HG03097 (cell line): ENCODE results near the gene PARVA.
"Not testable (repeated sequence)": the region's sequence is repeated elsewhere in the genome, so short reads cannot be mapped to it uniquely, and the experiment has no call there.

ENCODE experiments used
- ATAC-seq: cut with Tn5 transposase; IDR thresholded peaks from one replicate; pipeline ENCODE4 v1.9.1; 2021; ENCODE audit not compliant: unreplicated experiment, low FRiP score

PARVA gene, protein sequence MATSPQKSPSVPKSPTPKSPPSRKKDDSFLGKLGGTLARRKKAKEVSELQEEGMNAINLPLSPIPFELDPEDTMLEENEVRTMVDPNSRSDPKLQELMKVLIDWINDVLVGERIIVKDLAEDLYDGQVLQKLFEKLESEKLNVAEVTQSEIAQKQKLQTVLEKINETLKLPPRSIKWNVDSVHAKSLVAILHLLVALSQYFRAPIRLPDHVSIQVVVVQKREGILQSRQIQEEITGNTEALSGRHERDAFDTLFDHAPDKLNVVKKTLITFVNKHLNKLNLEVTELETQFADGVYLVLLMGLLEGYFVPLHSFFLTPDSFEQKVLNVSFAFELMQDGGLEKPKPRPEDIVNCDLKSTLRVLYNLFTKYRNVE

DNA sequence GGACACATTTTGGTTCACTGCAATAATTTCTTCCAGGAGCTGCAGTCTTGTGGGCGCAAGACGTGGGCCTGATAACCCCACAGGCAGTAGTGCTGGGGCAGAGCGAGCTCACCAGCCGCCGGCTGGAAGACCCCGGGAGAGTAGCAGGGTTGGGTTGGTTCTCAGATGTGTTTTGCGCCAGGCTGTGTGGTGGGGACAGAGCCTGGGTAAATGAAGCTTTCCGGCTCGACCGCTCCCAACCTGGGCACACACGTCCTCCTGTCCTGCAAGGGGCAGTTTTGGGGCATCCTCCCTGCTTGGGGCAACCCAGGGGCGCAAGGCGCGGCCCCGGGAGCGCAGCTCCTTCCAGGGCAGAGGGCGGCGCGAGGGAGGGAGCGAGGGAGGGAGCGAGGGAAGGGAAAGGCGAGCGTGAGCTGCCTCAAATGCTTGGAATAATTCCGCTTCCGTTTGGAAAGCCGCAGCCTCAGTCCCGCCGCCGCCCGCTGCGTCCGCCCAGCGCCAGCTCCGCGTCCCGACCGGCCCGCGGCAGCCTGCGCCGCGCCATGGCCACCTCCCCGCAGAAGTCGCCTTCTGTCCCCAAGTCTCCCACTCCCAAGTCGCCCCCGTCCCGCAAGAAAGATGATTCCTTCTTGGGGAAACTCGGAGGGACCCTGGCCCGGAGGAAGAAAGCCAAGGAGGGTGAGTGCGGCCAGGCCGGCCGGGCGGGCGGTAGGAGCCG lies at the start of gene PARVA:
Gene PARVA (plus strand): TSS at position 466 of the 718 bp plus-strand sequence. CDS start 77 bp downstream, at position 543.
- no peak for ATAC-seq

DNA sequence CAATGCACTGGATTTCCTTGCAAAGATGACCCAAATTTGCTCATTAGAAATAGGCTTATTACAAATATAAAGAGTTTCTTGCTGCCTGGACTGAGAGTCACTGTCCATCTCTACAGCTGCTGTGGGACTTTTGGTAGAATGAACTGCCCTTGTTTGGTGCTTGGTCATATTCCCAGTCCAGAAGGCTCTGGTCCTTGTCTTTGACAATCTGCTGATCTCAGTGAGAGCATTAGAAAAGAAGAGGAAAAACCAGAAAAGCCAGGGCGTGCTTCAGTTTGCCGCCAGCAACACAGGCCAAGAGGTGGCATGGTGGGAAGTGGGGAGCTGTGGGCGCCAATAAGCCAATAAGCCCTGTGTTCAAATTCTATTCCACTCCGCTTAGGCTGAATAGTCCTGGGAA lies 48.2 kb upstream of the PARVA start:
- no peak for ATAC-seq

DNA sequence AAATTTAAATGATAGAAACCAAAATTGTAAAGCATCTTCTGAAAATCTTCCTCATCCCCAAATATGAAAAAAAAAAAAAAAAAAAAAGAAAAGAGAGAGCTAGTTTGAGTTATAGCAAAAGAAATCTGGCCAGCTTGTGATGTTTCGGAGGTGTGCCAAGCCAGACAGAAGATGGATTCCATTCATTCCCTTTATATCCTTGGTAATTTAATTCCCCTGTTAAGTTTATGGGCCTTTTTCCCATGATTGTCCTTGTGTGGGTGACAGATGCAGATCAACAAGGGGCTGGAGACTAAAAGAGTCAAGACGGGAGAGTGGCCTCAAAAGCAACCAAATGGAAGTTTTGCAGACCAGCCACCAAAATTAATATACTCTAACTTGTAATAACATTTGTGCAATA lies 47.6 kb upstream of the PARVA start:
- no peak for ATAC-seq

DNA sequence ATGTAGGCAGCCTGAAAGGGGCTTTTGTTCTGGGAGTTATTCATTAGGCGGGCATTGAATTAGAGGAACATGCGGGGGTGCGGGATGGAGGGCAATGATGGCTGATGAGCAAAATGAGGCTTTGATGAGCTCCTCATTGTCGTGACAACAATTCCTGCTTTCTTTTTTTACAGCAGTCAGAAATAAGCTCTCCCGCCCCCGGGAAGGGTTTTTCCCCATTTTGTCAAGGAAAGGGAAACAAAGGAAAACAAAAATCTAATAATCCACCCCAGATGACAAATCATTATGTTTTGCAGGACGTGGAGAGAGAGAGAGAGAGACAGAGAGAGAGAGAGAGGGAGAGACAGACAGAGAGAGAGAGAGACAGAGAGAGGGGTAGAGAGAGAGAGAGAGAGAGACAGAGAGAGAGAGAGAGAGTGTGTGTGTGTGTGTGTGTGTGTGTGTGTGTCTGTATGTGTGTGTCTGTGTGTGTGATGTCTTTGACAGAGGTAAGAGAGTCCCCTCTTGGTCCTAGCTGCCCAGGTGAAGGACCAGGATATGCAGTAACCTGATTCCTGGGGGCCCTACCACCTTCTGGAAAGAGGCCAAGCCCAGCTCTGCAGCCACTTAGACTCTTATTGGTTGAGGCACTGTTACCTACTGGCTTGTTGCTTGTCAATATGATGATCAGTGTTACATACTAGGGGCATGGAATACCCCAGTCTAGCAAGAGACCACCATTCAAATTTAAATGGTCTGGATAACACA lies 46.7 kb upstream of the PARVA start:
- ATAC-seq, result no peak

DNA sequence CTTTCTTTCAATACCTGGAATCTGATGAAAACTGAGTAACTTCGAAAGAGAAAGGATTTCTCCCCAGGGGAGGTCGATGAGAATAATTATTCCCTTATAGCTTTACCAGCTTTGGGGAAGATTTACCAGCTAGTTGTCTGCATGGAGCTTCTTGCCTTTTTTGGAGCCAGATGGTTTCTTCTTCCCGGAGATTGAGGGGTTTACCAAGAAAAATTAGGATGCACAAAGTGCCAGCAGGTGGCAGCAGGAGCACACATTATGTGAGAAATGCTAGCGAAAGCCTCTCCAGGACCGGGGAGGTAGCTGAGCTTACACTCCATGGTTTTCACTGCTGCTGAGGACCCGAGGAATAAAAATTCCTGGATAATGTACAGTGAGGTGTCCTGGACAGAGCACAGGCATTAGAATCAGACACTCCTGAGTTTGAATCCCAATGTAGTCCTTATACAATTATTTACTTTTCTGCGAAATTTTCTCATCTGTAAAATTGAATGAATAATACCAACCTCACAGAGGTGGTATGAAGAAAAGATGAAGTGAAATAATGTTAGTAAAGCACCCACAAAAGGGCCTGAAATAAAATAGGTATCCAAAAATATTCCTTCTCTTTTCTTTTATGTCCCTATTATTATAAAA lies 46.0 kb upstream of the PARVA start:
- ATAC-seq, result no peak

DNA sequence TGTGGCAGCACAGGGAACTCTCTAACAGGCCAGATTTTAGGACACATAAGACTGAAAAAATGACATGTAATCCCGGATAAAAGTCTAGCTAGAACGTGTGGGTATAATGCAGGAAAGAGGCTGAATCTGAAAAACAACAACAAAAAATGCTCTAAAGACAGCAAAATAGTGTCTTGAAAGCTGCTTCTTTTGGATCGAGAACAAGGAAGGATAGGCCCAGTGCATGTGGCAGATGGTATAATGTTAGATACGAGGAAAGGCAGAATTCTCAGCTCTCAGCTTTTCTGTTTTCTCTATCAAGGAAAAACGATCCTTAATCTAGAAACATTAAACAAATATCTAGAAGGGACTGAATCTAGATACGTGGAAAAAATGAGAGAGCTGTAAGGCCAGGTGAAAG lies 33.8 kb upstream of the PARVA start:
- no peak for ATAC-seq

DNA sequence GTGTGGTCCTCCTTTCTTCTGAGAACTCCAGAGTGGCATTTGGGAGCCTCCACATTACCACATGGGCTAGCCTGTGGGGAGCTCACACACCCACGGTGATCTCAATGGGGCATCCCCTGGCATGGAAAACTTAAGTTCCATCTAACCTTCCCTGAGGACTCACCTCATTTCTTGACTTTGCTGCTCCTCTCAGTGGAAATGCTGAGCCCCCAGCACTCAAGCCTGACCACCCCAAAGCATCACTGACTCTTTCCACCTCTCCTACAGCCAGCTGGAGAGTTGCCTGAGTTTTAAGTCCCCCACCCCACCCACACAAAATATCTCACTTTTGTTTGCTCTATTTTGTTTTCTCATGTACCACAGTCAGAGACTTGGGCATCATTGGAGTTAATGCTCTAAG lies 23.8 kb upstream of the PARVA start:
- ATAC-seq, result no peak

DNA sequence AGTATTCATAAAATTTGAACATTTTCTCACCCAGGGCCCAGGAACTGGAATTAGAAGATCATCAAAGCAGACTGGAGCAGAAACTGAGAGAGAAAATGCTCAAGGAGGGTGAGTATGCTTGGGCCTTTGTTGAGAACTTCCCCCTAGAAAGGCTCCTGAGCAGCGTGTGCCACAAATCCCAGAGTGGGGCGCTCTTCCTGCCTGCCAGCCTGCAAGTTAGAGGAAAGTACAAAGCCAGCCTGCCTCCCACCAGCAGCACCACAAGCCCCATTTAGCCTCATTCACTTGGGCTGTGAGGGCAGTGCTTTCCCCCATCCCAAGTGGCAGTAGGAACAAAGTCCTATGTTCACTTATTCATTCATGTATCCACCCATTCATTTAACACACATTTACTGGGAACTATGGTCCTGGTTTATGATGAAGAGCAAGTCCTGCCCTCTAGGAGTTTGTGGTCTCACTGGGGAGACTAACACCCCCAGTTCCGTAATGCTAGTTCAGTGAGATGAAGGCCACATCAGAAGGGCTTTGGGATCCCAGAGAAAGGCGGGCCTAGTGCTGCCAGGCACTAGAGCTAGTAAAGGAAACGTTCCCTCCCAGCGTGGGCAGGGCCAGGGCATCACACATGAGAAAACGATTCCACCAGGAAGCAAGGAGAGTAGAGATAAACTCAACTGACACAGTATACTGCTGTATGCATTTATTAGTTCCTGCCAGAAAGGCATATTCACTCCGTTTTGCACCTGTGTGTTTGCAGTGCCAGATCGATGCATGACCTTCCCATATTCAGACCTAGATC lies 22.4 kb upstream of the PARVA start:
- no peak for ATAC-seq

DNA sequence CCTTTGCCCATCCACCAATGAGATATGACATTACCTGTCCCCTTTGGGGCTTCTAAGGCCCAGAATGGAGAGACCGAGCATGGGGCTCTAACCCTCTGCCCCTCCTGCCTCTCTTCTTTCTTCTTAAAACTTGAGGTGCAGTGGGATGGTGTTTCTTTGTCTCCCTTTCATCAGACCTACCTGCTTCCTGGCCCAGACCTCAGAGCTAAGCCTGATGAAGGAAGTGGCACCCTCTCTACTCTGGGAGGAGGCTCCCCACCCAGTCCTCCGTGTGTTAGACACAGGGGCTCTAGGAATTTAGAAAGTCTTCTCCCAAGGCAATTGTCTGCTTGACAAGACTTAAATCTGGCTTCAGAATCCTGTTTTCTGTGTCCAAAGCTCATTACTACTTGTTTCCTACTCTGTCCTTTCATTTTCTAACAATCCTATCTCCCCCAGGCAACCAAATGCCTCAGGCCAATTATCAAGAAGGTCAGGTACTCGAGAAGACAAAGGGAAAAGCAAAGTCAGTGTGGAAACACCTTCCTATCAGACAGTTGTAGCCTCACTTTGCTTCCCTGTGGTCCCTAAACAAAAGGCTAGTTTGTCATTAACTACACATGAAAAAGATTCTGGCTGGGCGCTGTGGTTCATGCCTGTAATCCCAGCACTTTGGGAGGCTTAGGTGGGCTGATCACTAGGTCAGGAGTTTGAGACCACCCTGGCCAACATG lies 20.3 kb upstream of the PARVA start:
- ATAC-seq, result no peak

DNA sequence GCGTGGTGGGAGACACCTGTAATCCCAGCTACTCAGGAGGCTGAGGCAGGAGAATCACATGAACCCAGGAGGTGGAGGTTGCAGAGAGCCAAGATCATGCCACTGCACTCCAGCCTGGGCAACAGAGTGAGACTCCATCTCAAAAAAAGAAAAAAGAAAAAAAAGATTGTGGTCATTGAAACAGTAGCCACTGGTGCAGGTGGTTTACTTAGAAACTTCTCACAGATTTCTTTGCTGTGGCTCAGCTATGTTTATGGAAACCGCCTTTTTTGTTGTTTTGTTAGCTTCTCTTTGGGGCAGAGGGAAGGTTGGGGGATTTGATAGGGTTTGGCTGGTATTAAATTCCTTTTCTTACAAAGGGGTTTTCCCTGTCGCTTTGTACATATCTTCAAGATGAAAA lies 19.7 kb upstream of the PARVA start:
- not testable (repeated sequence) for ATAC-seq

DNA sequence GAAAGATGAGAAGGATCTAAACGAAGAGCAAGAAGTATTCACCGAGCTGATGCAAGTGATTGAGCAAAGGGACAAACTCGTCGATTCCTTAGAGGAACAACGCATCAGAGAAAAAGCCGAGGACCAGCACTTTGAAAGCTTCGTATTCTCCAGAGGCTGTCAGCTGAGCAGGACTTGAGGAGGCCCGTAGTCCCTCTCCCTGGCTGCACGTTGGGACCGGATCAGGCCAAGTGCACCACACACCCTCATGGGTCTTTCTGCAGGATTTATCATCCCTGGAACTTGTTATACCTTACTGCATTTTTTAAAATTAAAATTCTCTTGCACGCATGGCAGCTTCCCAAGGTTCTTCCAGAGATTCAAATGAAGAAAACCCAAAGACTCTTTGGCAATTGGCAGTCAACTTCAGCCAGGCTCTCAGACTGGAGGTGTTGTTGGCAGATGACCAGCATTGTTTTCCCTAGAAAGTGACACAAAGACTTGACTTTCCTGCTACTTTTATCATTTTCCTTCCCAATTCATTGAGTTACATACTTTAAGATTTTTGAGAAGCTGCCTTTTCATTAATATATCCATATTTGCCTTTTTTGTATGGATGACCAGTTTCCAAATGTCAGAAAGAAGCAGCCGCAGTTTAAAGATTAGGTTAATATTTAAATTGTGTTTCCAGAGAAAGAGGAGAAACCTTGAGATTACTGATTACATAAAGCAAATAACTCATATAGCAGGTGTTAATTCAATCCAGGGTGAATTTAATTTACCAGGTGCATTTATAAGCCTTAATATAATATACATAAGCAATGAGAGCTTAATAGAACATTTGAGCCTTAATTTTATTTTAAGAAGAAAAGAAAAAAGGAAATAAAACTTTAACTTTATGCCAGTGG lies 18.8 kb upstream of the PARVA start:
- ATAC-seq, result no peak

DNA sequence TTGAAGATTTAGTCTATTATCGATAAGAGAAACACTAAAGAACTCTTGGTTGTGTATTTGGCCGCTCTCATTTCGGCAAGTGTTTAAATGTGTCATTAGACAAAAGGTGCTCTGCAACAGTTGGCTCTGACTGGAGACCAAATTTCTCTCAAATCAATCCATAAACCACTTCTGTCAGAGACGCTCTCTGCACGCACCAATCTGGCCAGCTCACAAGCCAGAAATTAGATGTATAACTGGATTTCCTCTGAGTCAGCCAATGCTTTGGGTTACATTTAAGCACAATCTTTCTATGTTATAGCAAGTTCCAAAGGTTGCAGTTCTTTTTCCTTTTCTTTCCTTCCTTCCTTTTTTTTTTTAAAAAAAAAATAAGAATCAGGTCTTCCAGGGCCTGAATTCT lies 17.6 kb upstream of the PARVA start:
- ATAC-seq, result no peak

DNA sequence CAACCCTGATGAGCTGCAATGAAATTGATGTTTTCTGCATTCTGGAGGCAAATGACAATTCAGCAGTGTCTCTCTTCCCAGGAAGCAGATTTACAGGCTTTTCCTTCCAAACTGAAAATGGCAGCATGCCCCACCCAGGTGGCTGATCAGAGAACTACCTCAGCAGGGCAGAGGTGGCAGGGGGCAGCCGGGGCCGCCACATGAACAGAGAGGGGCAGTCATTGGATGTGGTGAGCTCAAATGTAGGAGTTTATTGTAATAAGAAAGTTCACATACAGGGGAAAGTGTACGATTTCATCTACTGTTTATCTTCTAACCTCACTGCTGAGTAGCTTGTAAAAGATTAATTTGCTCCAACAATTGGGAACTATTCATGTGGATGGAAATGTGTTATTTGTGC lies 15.7 kb upstream of the PARVA start:
- ATAC-seq, result no peak

DNA sequence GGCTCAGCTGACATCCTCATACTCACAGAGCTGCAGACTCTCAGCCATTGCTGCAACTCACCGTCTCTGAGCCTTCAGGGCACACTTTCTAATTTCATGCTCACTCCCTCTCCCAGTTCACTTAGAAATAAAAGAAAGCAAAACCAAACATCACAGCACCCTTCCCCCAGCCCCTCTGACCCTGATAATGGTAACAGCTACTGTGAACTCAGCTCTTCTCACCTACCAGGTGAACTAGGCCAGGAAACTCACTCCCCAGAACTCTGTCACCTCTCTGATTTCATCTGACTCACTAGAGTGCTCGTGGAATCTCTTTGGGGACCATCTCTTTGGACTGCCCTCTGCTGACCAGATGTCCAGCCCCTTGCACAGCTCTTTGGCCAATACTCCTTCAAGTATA lies 14.5 kb upstream of the PARVA start:
- ATAC-seq, result no peak

DNA sequence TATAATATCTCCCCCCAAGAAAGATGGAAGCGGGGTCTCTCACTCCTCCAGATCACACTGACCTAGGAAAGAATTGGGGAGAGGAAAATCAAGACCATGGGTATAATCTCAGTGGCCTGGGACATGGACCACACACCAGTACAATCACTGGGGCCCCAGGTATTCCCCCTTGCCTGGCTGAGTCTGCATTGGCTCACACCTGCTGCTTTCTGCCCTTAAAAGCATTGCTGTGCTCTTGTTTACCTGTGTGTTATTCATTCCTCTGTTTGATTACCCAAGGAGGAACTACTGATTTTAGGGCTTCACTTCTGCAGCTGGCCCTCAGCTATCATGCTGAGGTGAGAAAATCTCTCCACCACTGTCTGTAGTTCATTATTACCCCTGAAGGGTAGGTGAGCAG lies 14.0 kb upstream of the PARVA start:
- no peak for ATAC-seq

DNA sequence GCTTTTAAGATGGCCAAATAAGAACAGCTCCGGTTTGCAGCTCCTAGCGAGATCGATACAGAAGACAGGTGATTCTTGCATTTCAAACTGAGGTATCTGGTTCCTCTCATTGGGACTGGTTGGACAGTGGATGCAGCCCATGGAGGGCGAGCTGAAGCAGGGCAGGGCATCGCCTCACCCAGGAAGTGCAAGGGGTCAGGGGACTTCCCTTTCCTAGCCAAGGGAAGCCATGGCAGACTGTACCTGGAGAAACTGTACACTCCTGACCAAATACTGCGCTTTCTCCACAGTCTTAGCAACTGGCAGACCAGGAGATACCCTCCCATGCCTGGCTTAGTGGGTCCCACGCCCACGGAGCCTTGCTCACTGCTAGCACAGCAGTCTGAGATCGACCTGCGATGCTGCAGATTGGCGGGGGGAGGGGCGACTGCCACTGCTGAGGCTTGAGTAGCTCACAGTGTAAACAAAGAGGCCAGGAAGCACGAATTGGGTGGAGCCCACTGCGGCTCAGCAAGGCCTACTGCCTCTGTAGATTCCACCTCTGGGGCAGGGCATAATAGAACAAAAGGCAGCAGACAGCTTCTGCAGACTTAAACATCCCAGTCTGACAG lies 11.3 kb upstream of the PARVA start:
- not testable (repeated sequence) for ATAC-seq

DNA sequence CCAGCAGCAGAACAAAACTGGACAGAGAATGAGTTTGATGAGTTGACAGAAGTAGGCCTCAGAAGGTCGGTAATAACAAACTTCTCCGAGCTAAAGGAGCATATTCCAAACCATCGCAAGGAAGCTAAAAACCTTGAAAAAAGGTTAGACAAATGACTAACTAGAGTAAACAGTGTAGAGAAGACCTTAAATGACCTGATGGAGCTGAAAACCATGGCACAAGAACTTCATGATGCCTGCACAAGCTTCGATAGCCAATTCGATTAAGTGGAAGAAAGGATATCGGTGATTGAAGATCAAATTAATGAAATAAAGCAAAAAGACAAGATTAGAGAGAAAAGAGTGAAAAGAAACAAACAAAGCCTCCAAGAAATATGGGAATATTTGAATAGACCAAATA lies 10.3 kb upstream of the PARVA start:
- ATAC-seq, result not testable (repeated sequence)

DNA sequence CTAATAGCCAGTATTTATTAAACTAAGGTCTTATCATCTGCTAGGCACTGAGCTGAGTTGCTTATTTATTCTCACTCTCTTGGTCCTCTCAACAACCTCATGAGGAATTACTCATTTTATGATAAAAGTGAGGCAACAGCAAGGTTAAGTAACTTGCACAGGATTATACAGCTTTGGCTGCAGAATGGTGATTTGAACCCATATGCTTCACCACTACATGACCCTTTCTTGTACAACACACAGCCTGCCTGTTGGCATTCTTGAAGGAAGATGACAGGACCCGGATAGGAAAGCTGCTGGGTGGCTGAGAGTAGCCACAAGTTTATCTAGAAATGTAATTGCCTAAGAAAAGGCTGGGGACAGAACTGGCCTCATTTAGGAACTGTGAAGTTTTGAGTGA lies 5.3 kb upstream of the PARVA start:
- no peak for ATAC-seq
